HFFc6 (cell line): ENCODE results near the gene AEBP2. TPM values are rescaled to one million over a fixed set of nuclear protein-coding genes. Genes with fewer than 3 reads are reported as not detected.
A peak's percentile ranks its signal among the peaks of the same experiment; 100 is the strongest.
"Not testable (repeated sequence)": the region's sequence is repeated elsewhere in the genome, so short reads cannot be mapped to it uniquely, and the experiment has no call there.

Source experiments
- DNase-seq: peaks from one replicate; pipeline ENCODE4 v3.0.0-alpha.2; 2018
- H3K27ac Mint-ChIP-seq: 2 replicates; pipeline ENCODE4 v1.8.0; 2020; ENCODE audit warnings: mild to moderate bottlenecking, mixed read lengths
- H3K27me3 Mint-ChIP-seq: 2 replicates; pipeline ENCODE4 v1.8.0; 2021; ENCODE audit warnings: mild to moderate bottlenecking, moderate library complexity, mixed read lengths; ENCODE audit not compliant: insufficient read depth
- H3K36me3 Mint-ChIP-seq: 2 replicates; pipeline ENCODE4 v1.8.0; 2021; ENCODE audit warnings: low read depth, mixed read lengths
- H3K4me1 Mint-ChIP-seq: 2 replicates; pipeline ENCODE4 v1.8.0; 2020; ENCODE audit warnings: low read depth, mixed read lengths
- H3K4me3 Mint-ChIP-seq: 2 replicates; pipeline ENCODE4 v1.8.0; 2020; ENCODE audit warnings: mild to moderate bottlenecking, moderate library complexity, mixed read lengths
- H3K9me3 Mint-ChIP-seq: 2 replicates; pipeline ENCODE4 v1.8.0; 2020; ENCODE audit warnings: mild to moderate bottlenecking, mixed read lengths
- long read RNA-seq: library from polyadenylated mRNA; unstranded; transcript quantifications from one replicate; pipeline ENCODE4 v2.0.0, GENCODE V29; 2019
- total RNA-seq, 6 experiments: library from RNA; stranded (reverse); fragmentation: NEBNext Ultra II Directional; extraction: Animal tissue kit (Norgen Biotek cat#: 25700); gene quantifications; 2 replicates in 1 of 6; 3 replicates in 5 of 6; pipeline ENCODE4 v1.2.3, GENCODE V29; 2021
- TF ChIP-seq, protein P1 (sequence below): fragments of 200-600 bp; sonication (generic); IDR thresholded peaks from 2 replicates; pipeline ENCODE4 v1.5.0; 2021; ENCODE audit warnings: antibody characterized with exemption, mild to moderate bottlenecking

AEBP2 gene, protein sequence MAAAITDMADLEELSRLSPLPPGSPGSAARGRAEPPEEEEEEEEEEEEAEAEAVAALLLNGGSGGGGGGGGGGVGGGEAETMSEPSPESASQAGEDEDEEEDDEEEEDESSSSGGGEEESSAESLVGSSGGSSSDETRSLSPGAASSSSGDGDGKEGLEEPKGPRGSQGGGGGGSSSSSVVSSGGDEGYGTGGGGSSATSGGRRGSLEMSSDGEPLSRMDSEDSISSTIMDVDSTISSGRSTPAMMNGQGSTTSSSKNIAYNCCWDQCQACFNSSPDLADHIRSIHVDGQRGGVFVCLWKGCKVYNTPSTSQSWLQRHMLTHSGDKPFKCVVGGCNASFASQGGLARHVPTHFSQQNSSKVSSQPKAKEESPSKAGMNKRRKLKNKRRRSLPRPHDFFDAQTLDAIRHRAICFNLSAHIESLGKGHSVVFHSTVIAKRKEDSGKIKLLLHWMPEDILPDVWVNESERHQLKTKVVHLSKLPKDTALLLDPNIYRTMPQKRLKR
- 10 to 100 TPM; 36.8 to 43.4 (median 39.1) TPM for total RNA-seq
- long read RNA-seq, full-length matches to known transcripts: 1 of 32 reads
- long read RNA-seq, partial matches to known transcripts: 2 of 32 reads
- long read RNA-seq, other reads (novel, unspliced or antisense): 29 of 32 reads

DNA sequence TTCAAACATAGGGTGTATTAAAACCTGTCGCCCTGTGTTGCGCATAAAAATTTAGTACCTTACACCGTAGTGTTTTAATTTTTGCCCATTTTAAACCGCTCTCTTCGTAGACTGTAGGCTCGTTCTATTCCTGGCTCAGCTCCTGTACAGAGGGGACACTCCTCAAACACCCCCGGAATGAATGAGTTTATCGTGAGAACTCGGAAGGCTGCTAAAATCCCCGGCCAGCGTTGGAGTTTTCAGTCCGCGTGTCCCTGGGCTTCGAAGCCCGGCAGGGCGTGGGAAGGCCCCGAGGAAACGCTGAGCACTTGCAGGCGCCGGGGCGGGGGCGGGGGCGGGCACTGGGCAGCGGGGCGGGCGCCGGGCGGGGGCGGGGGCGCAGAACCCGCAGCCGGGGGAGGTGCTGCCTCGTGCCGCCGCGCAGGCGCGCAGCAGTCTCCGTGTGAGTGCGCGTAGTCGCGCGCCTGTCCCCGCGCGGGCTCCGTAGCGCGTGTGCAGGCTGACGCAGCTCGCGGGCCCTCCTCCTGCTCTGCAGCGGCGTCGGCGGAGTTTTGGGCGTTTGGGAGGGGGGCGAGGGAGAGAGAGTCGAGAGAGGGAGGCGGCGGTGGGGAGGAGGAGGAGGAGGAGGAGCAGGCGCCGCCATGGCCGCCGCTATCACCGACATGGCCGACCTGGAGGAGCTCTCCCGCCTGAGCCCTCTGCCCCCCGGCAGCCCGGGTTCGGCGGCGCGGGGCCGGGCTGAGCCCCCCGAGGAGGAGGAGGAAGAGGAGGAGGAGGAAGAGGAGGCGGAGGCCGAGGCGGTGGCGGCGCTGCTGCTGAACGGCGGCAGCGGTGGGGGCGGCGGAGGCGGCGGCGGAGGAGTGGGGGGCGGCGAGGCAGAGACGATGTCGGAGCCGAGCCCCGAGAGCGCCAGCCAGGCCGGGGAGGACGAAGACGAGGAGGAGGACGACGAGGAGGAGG, at the start of gene AEBP2:
TSS of gene AEBP2 (plus strand) at position 434 of the 960 bp plus-strand sequence. CDS start at position 642, 208 bp downstream.
- peak within 1 kb of the TSS; percentile 98 for H3K27ac Mint-ChIP-seq
- H3K9me3 Mint-ChIP-seq: no peaks in the 10 kb centered on the region
- DNase-seq: peak; percentile 92
- H3K27me3 Mint-ChIP-seq: peaks cover 1% of the 10 kb centered on the region; the same call in 1 of the 2 replicates
- peaks cover 24% of the 10 kb centered on the region for H3K36me3 Mint-ChIP-seq
- peak within 1 kb of the TSS; percentile 98 for H3K4me3 Mint-ChIP-seq
- TF ChIP-seq, protein P1, sequence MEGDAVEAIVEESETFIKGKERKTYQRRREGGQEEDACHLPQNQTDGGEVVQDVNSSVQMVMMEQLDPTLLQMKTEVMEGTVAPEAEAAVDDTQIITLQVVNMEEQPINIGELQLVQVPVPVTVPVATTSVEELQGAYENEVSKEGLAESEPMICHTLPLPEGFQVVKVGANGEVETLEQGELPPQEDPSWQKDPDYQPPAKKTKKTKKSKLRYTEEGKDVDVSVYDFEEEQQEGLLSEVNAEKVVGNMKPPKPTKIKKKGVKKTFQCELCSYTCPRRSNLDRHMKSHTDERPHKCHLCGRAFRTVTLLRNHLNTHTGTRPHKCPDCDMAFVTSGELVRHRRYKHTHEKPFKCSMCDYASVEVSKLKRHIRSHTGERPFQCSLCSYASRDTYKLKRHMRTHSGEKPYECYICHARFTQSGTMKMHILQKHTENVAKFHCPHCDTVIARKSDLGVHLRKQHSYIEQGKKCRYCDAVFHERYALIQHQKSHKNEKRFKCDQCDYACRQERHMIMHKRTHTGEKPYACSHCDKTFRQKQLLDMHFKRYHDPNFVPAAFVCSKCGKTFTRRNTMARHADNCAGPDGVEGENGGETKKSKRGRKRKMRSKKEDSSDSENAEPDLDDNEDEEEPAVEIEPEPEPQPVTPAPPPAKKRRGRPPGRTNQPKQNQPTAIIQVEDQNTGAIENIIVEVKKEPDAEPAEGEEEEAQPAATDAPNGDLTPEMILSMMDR: no peak; the same call in 1 of the 2 replicates
- H3K4me1 Mint-ChIP-seq: peaks cover 45% of the 10 kb centered on the region

DNA sequence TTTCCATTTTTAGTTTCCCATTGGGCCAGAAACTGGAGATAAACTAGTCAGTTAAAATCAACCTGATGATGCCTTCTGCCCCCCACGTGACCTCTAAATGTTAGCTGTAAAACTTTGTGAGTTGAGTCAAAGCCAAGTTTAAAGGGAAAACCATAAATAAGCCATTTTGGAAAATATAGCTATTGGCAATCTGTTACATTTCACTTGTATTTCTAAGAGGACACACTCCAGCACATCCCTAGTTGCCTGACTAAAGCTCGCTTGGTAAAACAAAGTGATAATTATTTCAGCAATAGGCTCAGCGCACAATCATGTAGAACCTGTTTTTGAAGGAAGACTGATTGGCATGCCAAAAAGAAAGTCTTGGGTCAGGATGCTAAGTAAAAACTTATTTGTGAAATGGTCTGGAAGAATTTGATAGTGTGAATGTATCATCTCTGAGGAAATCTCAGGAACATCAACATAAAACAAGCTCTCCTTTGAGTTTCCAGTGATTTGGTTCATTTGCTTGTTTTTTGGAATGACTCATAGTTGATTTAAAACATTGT, 49.2 kb upstream of the AEBP2 start:
- no peaks in the 10 kb centered on the region for H3K9me3 Mint-ChIP-seq
- no peak overlapping the region for H3K27ac Mint-ChIP-seq
- no peak overlapping the region for H3K4me3 Mint-ChIP-seq
- peaks cover 17% of the 10 kb centered on the region for H3K4me1 Mint-ChIP-seq
- no peaks in the 10 kb centered on the region for H3K36me3 Mint-ChIP-seq
- no peaks in the 10 kb centered on the region; the same call in 1 of the 2 replicates for H3K27me3 Mint-ChIP-seq
- TF ChIP-seq, protein P1: no peak
- DNase-seq: no peak

GRCh38 chr12:19392644-19393043, 46.6 kb upstream of the AEBP2 start:
- H3K36me3 Mint-ChIP-seq, H3K27me3 Mint-ChIP-seq, H3K9me3 Mint-ChIP-seq, DNase-seq, H3K27ac Mint-ChIP-seq, H3K4me3 Mint-ChIP-seq: not testable (repeated sequence)
- H3K4me1 Mint-ChIP-seq: peaks cover 20% of the 10 kb centered on the region

- Mint-ChIP-seq H3K9me3 (no peaks in the 10 kb centered on the region), H3K27me3 (peaks cover 1% of the 10 kb centered on the region), H3K4me1 (peaks cover 14% of the 10 kb centered on the region), H3K27ac (no peak overlapping the region), H3K36me3 (no peaks in the 10 kb centered on the region), H3K4me3 (no peak overlapping the region)
- no peak for DNase-seq
- TF ChIP-seq, protein P1: no peak
Observed at GRCh38 chr12:19394385-19394784, 44.9 kb upstream of the AEBP2 start.

GRCh38 chr12:19397534-19397933, 41.8 kb upstream of the AEBP2 start:
- peaks cover 4% of the 10 kb centered on the region for H3K27me3 Mint-ChIP-seq

More at GRCh38 chr12:19397534-19397933, 41.8 kb upstream of the AEBP2 start:
- no peak overlapping the region for H3K4me3 Mint-ChIP-seq
- peak; percentile 7 for DNase-seq
- no peaks in the 10 kb centered on the region for H3K9me3 Mint-ChIP-seq
- TF ChIP-seq, protein P1: no peak
- no peaks in the 10 kb centered on the region for H3K36me3 Mint-ChIP-seq
- no peak overlapping the region for H3K27ac Mint-ChIP-seq
- peaks cover 6% of the 10 kb centered on the region; the same call in 1 of the 2 replicates for H3K4me1 Mint-ChIP-seq
